SJSA1 (cell line): ENCODE data around the gene SIK3. TPM values are rescaled to one million over a fixed set of nuclear protein-coding genes. Genes with fewer than 3 reads are reported as not detected.
A peak's percentile ranks its signal among the peaks of the same experiment; 100 is the strongest.

Experiments
- DNase-seq, 2 experiments: peaks; one replicate each; pipeline ENCODE4 v3.0.0-alpha.2; 2015 to 2020; ENCODE audit warnings: low spot score in 2 of 2, low read depth in 1 of 2
- H3K27ac ChIP-seq: fragments of 250-450 bp; sonication (Bioruptor Pico); 2 replicates; pipeline ENCODE4 v1.5.1; 2020; ENCODE audit warnings: mild to moderate bottlenecking, moderate library complexity
- H3K27me3 ChIP-seq: fragments of 250-450 bp; sonication (Bioruptor Pico); replicated peaks from 2 replicates; pipeline ENCODE4 v1.5.1; 2020; ENCODE audit warnings: mild to moderate bottlenecking, moderate library complexity
- H3K36me3 ChIP-seq: fragments of 250-450 bp; sonication (Bioruptor Pico); 2 replicates; pipeline ENCODE4 v1.5.1; 2020; ENCODE audit warnings: mild to moderate bottlenecking
- H3K4me1 ChIP-seq: fragments of 250-450 bp; sonication (Bioruptor Pico); replicated peaks from 2 replicates; pipeline ENCODE4 v1.6.1; 2021; ENCODE audit warnings: mild to moderate bottlenecking
- H3K4me3 ChIP-seq: fragments of 250-450 bp; sonication (Bioruptor Pico); 2 replicates; pipeline ENCODE4 v1.5.1; 2020; ENCODE audit warnings: mild to moderate bottlenecking
- H3K9me3 ChIP-seq: fragments of 250-450 bp; sonication (Bioruptor Pico); replicated peaks from 2 replicates; pipeline ENCODE4 v1.5.1; 2020; ENCODE audit warnings: mild to moderate bottlenecking
- total RNA-seq: library from RNA; depleted of rRNA; stranded (reverse); fragments of >200 nt; shearing (Covaris generic); gene quantifications from 2 replicates; pipeline ENCODE4 v1.2.3, GENCODE V29; 2014

Gene SIK3
- total RNA-seq, 1 experiment from 2014 or later = 8.7 TPM

- H3K27ac ChIP-seq = no peak overlapping the region
- H3K4me3 ChIP-seq = no peak overlapping the region
- H3K27me3 ChIP-seq = no peaks in the 10 kb centered on the region
- H3K9me3 ChIP-seq = no peaks in the 10 kb centered on the region
- DNase-seq = no peak
- peaks cover 13% of the 10 kb centered on the region for H3K36me3 ChIP-seq
- peaks cover 11% of the 10 kb centered on the region for H3K4me1 ChIP-seq
These were observed 228.2 kb downstream of the SIK3 start for GRCh38 chr11:116870054-116870453.

GRCh38 chr11:116869610-116870009 is 228.6 kb downstream of the SIK3 start:
- peaks cover 13% of the 10 kb centered on the region for H3K36me3 ChIP-seq
- no peaks in the 10 kb centered on the region for H3K27me3 ChIP-seq
- DNase-seq = no peak
- no peak overlapping the region for H3K27ac ChIP-seq
- no peaks in the 10 kb centered on the region for H3K9me3 ChIP-seq
- no peak overlapping the region for H3K4me3 ChIP-seq
- peaks cover 11% of the 10 kb centered on the region for H3K4me1 ChIP-seq

GRCh38 chr11:116868066-116868465 is 230.2 kb downstream of the SIK3 start:
- no peak for DNase-seq

DNA sequence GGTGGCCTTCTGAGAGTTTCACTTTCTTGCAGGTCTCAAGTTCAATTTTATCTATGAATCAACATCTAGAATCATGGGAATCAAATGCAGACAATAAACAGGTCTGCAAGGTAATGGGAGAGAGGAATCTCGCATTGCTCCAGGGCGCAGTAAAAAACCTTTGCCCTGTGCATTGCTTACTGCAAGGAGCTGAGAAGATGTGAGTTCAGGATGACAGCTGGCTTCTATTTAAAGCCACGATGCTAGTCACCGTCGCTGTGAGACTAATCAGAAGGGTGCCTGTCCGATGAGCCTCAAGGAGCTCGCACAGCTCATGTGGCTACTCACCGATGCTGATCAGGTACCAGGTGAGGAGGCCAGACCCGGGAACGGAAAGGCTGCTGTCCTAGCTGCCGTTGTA is 230.6 kb downstream of the SIK3 start:
- Histone ChIP-seq H3K9me3 (no peaks in the 10 kb centered on the region), H3K4me3 (no peak overlapping the region), H3K4me1 (peaks cover 11% of the 10 kb centered on the region), H3K27me3 (no peaks in the 10 kb centered on the region), H3K36me3 (peaks cover 11% of the 10 kb centered on the region), H3K27ac (no peak overlapping the region)
- DNase-seq = no peak

More at GRCh38 chr11:116868066-116868465, 230.2 kb downstream of the SIK3 start:
- peaks cover 11% of the 10 kb centered on the region for H3K4me1 ChIP-seq
- H3K4me3 ChIP-seq = no peak overlapping the region
- H3K36me3 ChIP-seq = peaks cover 13% of the 10 kb centered on the region
- no peaks in the 10 kb centered on the region for H3K27me3 ChIP-seq
- no peak overlapping the region for H3K27ac ChIP-seq
- no peaks in the 10 kb centered on the region for H3K9me3 ChIP-seq

- DNase-seq = no peak
- Histone ChIP-seq H3K27me3 (no peaks in the 10 kb centered on the region), H3K27ac (no peak overlapping the region), H3K9me3 (no peaks in the 10 kb centered on the region), H3K4me1 (peaks cover 14% of the 10 kb centered on the region), H3K4me3 (no peak overlapping the region), H3K36me3 (peaks cover 8% of the 10 kb centered on the region)
These were observed 231.3 kb downstream of the SIK3 start for GRCh38 chr11:116866804-116867455.

- H3K4me3 ChIP-seq = no peak overlapping the region
- H3K4me1 ChIP-seq = peaks cover 19% of the 10 kb centered on the region
- H3K36me3 ChIP-seq = peaks cover 8% of the 10 kb centered on the region; the same call in 1 of the 2 replicates
- no peak overlapping the region for H3K27ac ChIP-seq
- DNase-seq = no peak
- H3K9me3 ChIP-seq = no peaks in the 10 kb centered on the region
- no peaks in the 10 kb centered on the region for H3K27me3 ChIP-seq
These were observed 232.5 kb downstream of the SIK3 start for GRCh38 chr11:116865696-116866095.

DNA sequence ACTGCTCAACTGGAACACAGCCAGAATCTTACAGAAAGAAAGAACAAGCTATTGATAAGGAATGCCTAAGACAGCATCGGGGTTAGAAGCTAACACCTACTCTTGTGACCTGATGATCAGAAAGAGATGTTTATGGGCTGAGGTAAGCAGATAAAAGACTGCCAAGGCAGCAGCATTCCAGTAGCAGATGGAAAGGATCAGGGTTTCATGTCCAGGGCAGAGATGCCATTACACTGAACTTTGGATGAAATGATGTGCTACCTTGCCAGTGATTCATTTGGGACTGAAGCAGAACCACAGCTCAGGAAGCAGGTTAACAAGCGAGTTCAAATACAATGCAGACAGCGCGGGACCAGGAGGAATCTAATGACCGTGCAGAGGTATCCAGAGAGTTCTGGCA is 233.7 kb downstream of the SIK3 start:
- no peaks in the 10 kb centered on the region for H3K27me3 ChIP-seq
- H3K27ac ChIP-seq = no peak overlapping the region
- H3K36me3 ChIP-seq = peaks cover 8% of the 10 kb centered on the region; the same call in 1 of the 2 replicates
- H3K9me3 ChIP-seq = no peaks in the 10 kb centered on the region
- H3K4me1 ChIP-seq = peaks cover 19% of the 10 kb centered on the region
- H3K4me3 ChIP-seq = no peak overlapping the region
- no peak for DNase-seq

DNA sequence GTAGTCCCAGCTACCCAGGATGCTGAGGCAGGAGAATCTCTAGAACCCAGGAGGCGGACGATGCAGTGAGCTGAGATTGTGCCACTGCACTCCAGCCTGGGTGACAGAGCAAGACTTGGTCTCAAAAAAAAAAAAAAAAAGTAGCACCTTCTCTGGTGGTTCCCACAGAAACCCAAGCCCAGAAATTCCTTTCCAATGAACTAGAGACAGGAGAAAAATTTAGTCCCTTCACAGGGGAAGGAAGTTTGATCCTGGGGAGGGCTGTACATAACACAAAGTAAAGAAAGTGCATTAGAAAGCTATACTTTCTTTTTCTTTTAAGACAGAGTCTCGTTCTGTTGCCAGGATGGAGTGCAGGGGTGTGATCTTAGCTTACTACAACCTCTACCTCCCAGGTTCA is 235.3 kb downstream of the SIK3 start:
- Histone ChIP-seq H3K4me3 (no peak overlapping the region), H3K9me3 (no peaks in the 10 kb centered on the region), H3K36me3 (peaks cover 16% of the 10 kb centered on the region), H3K27ac (no peak overlapping the region), H3K27me3 (no peaks in the 10 kb centered on the region), H3K4me1 (peaks cover 19% of the 10 kb centered on the region)
- no peak for DNase-seq

GRCh38 chr11:116862185-116862584 is 236.0 kb downstream of the SIK3 start:
- peaks cover 19% of the 10 kb centered on the region for H3K4me1 ChIP-seq
- no peak overlapping the region for H3K27ac ChIP-seq
- no peaks in the 10 kb centered on the region for H3K27me3 ChIP-seq
- DNase-seq = no peak
- H3K36me3 ChIP-seq = peaks cover 19% of the 10 kb centered on the region
- no peak overlapping the region for H3K4me3 ChIP-seq
- H3K9me3 ChIP-seq = no peaks in the 10 kb centered on the region

DNA sequence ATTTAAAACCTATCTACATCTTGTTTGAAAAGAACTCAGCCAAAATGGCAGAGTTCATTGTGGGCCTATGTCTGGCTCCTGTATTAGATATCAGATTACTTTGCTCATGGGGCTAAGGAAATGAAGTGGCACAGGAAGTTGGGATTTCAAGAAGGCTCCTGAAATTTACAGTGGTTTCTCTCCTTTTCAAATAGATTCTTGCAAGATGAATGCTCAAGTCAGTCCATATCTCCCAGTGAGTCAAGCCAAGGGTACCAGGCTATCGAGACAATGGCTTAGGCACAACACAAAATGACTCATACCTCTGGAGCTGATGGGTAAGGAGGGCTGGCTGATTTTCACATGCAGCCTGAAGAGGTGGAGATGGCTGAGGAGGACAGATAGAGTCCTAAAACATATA is 236.7 kb downstream of the SIK3 start:
- H3K9me3 ChIP-seq = no peaks in the 10 kb centered on the region
- H3K27ac ChIP-seq = peak overlapping the region; percentile 62
- peaks cover 19% of the 10 kb centered on the region for H3K4me1 ChIP-seq
- H3K4me3 ChIP-seq = no peak overlapping the region
- peak; percentile 60 to 62 for DNase-seq
- peaks cover 16% of the 10 kb centered on the region for H3K36me3 ChIP-seq
- H3K27me3 ChIP-seq = no peaks in the 10 kb centered on the region

- H3K4me1 ChIP-seq = peaks cover 15% of the 10 kb centered on the region
- H3K27me3 ChIP-seq = no peaks in the 10 kb centered on the region
- DNase-seq = no peak
- H3K36me3 ChIP-seq = peaks cover 15% of the 10 kb centered on the region
- H3K4me3 ChIP-seq = no peak overlapping the region
- H3K27ac ChIP-seq = no peak overlapping the region
- H3K9me3 ChIP-seq = no peaks in the 10 kb centered on the region
These were observed 237.9 kb downstream of the SIK3 start for GRCh38 chr11:116860303-116860702.

DNA sequence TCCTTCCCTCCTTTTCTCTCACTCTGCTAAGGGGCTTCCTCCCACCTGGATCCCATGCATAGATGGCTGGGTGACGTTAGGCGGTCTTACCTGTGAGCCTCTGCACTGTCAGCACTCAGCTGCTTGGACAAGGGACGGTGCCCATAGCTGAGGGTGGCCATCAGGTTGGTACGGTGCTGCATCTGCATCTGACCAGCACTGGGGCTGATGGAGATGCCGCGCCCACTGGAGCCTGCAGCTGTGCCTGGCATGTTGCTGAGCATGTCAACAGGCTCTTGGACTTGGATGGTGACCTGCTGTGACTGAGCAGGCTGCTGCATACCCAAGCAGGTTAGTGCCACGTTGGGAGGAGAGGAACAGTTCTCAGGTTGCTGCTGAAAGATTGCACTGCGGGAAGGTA is 239.1 kb downstream of the SIK3 start:
- no peaks in the 10 kb centered on the region for H3K9me3 ChIP-seq
- H3K4me3 ChIP-seq = no peak overlapping the region
- peaks cover 17% of the 10 kb centered on the region for H3K4me1 ChIP-seq
- DNase-seq = no peak
- H3K36me3 ChIP-seq = peaks cover 15% of the 10 kb centered on the region
- no peak overlapping the region for H3K27ac ChIP-seq
- H3K27me3 ChIP-seq = no peaks in the 10 kb centered on the region

GRCh38 chr11:116857936-116858335 is 240.3 kb downstream of the SIK3 start:
- DNase-seq = no peak
- no peak overlapping the region for H3K4me3 ChIP-seq
- peaks cover 15% of the 10 kb centered on the region for H3K36me3 ChIP-seq
- H3K27me3 ChIP-seq = no peaks in the 10 kb centered on the region
- H3K9me3 ChIP-seq = no peaks in the 10 kb centered on the region
- H3K4me1 ChIP-seq = peaks cover 30% of the 10 kb centered on the region
- H3K27ac ChIP-seq = no peak overlapping the region

DNA sequence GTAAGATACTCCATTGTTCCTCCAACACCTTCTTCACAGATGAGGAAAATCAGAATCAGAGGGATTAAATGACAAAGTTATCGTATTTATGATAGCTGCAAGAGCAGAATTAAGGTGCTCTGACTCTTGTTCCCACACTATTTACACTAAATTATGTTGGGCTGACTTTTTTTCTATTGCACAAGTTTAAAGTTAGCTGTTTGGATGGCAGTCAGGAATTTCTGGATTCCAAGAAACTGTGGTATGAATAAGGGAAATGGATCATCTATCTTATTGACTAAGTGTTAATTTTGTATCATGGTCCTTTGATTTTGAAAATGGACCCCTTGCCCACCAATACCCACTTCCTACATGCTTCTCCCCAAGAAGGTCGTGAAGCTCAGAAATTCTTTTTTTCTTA is 240.9 kb downstream of the SIK3 start:
- Histone ChIP-seq H3K4me3 (no peak overlapping the region), H3K36me3 (peaks cover 15% of the 10 kb centered on the region), H3K27ac (no peak overlapping the region), H3K27me3 (no peaks in the 10 kb centered on the region), H3K4me1 (peaks cover 36% of the 10 kb centered on the region), H3K9me3 (no peaks in the 10 kb centered on the region)
- no peak for DNase-seq

- H3K4me3 ChIP-seq = no peak overlapping the region
- no peaks in the 10 kb centered on the region for H3K27me3 ChIP-seq
- peaks cover 15% of the 10 kb centered on the region for H3K36me3 ChIP-seq
- DNase-seq = no peak
- no peak overlapping the region for H3K27ac ChIP-seq
- H3K4me1 ChIP-seq = peaks cover 31% of the 10 kb centered on the region
- no peaks in the 10 kb centered on the region for H3K9me3 ChIP-seq
These were observed 241.8 kb downstream of the SIK3 start for GRCh38 chr11:116856423-116856822.
